Bronchial epithelial cell (primary cell): ENCODE results near the gene GP9. TPM values are rescaled to one million over a fixed set of nuclear protein-coding genes. Genes with fewer than 3 reads are reported as not detected.
A peak's percentile ranks its signal among the peaks of the same experiment; 100 is the strongest.

Experiments
- DNase-seq: peaks from one replicate; pipeline ENCODE4 v3.0.0-alpha.2; 2010; ENCODE audit warnings: low read depth
- FAIRE-seq: peaks from 2 replicates; lab custom pipeline; 2011; peaks lifted over from hg19 to GRCh38; lab: Jason Lieb, UNC
- H3K27me3 ChIP-seq: 2 replicates; pipeline ENCODE4 v1.5.1; 2011; ENCODE audit warnings: low read length; ENCODE audit not compliant: control insufficient read depth, insufficient read depth
- H3K36me3 ChIP-seq: 2 replicates; pipeline ENCODE4 v1.5.1; 2011; ENCODE audit warnings: low read length; ENCODE audit not compliant: control insufficient read depth, insufficient read depth
- H3K4me3 ChIP-seq: 2 replicates; pipeline ENCODE4 v1.5.1; 2011; ENCODE audit warnings: mild to moderate bottlenecking, low read depth, low read length, control low read depth
- CTCF ChIP-seq: IDR thresholded peaks from 2 replicates; pipeline ENCODE4 v1.5.1; 2011; ENCODE audit warnings: mild to moderate bottlenecking, moderate library complexity, low read length, control low read depth, inconsistent platforms; ENCODE audit not compliant: insufficient read depth, severe bottlenecking
- total RNA-seq: library from RNA; depleted of rRNA; stranded (reverse); fragments of >200 nt; gene quantifications from 2 replicates; pipeline ENCODE4 v1.2.1, GENCODE V29; 2014

Gene GP9
- total RNA-seq, 1 donor from 2014 or later = not detected

- no peak for DNase-seq
- no peak for TF ChIP-seq CTCF
- H3K27me3 ChIP-seq = peaks cover 5% of the 10 kb centered on the region
- no peaks in the 10 kb centered on the region for H3K36me3 ChIP-seq
- H3K4me3 ChIP-seq = no peak overlapping the region
- no peak for FAIRE-seq
Measured at GRCh38 chr3:129046732-129047552, 13.6 kb upstream of the GP9 start.

- Histone ChIP-seq H3K4me3 (no peak overlapping the region), H3K27me3 (peaks cover 5% of the 10 kb centered on the region), H3K36me3 (no peaks in the 10 kb centered on the region)
- no peak for DNase-seq
- TF ChIP-seq CTCF = no peak
- FAIRE-seq = no peak
Measured at GRCh38 chr3:129047553-129047839, 13.1 kb upstream of the GP9 start.

GRCh38 chr3:129050556-129051295 is 9.9 kb upstream of the GP9 start:
- no peak for DNase-seq
- no peak for FAIRE-seq
- peaks cover 5% of the 10 kb centered on the region for H3K27me3 ChIP-seq
- no peak for TF ChIP-seq CTCF
- no peak overlapping the region for H3K4me3 ChIP-seq
- no peaks in the 10 kb centered on the region for H3K36me3 ChIP-seq

GRCh38 chr3:129051871-129052340 is 8.7 kb upstream of the GP9 start:
- Histone ChIP-seq H3K4me3 (no peak overlapping the region), H3K27me3 (no peaks in the 10 kb centered on the region), H3K36me3 (no peaks in the 10 kb centered on the region)
- no peak for FAIRE-seq
- peak; percentile 14 for DNase-seq
- TF ChIP-seq CTCF = no peak

- no peaks in the 10 kb centered on the region for H3K27me3 ChIP-seq
- FAIRE-seq (no peak), DNase-seq (no peak)
- no peak for TF ChIP-seq CTCF
- H3K4me3 ChIP-seq = no peak overlapping the region
- no peaks in the 10 kb centered on the region for H3K36me3 ChIP-seq
Measured at GRCh38 chr3:129052675-129053074, 7.9 kb upstream of the GP9 start.
